T-cell (primary cell): ENCODE measurements around the gene ANGEL2. TPM values are rescaled to one million over a fixed set of nuclear protein-coding genes. Genes with fewer than 3 reads are reported as not detected.
"Not testable (repeated sequence)": the region's sequence is repeated elsewhere in the genome, so short reads cannot be mapped to it uniquely, and the experiment has no call there.

Experiments
- ATAC-seq, 4 experiments: fragments of 200-7000 bp in 3 of 4; fragments of 150-1000 bp in 1 of 4; cut with Tn5 transposase; replicated peaks in 1 of 4; 1 replicate in 3 of 4; 2 replicates in 1 of 4; pipeline ENCODE4 v1.10.0; 2021; ENCODE audit warnings: moderate library complexity in 3 of 4, mild to moderate bottlenecking in 2 of 4, moderate number of reproducible peaks in 1 of 4
- CTCF ChIA-PET, 2 donors: fragments of 300-600 bp; sonication (Branson Sonifier 250); formaldehyde crosslinking; loops; one replicate each; lab custom pipeline; 2022; ENCODE audit warnings: antibody characterized with exemption in 2 of 2; lab: Charles Lee
- POLR2A ChIA-PET, 2 donors: fragments of 300-600 bp; sonication (Branson Sonifier 250); formaldehyde crosslinking; loops; one replicate each; lab custom pipeline; 2022; ENCODE audit warnings: antibody characterized with exemption in 2 of 2; lab: Charles Lee
- DNase-seq, 35 experiments: peaks; one replicate each; pipeline versions ENCODE4 v3.0.0 to v3.0.0-alpha.2; 2013 to 2023
- H3K27ac ChIP-seq: one replicate; pipeline ENCODE4 v1.5.1; 2013; ENCODE audit warnings: low read length
- H3K27me3 ChIP-seq, 2 experiments: replicated peaks in 1 of 2; 1 replicate in 1 of 2; 2 replicates in 1 of 2; pipeline versions ENCODE4 v1.6.1 to v1.7.0; 2013; ENCODE audit warnings: low read length in 1 of 2, mixed read lengths in 1 of 2; ENCODE audit not compliant: control insufficient read depth in 2 of 2, insufficient read depth in 2 of 2; ENCODE audit errors: extremely low read depth in 1 of 2
- H3K36me3 ChIP-seq, 2 donors: 1 replicate in 1 of 2; 2 replicates in 1 of 2; pipeline versions ENCODE4 v1.6.1 to v1.7.0; 2013; ENCODE audit warnings: low read length in 1 of 2; ENCODE audit not compliant: control insufficient read depth in 2 of 2, insufficient read depth in 1 of 2; ENCODE audit errors: extremely low read depth in 1 of 2
- H3K4me1 ChIP-seq, 2 experiments: 1 replicate in 1 of 2; 2 replicates in 1 of 2; pipeline versions ENCODE4 v1.6.1 to v1.7.0; 2013; ENCODE audit warnings: low read length in 2 of 2, mixed read lengths in 1 of 2; ENCODE audit not compliant: insufficient read depth in 2 of 2, control insufficient read depth in 1 of 2; ENCODE audit errors: extremely low read depth in 1 of 2
- H3K4me3 ChIP-seq, 2 donors: 1 replicate in 1 of 2; 2 replicates in 1 of 2; pipeline versions ENCODE4 v1.5.1 to v1.7.0; 2013; ENCODE audit warnings: mild to moderate bottlenecking in 2 of 2, low read length in 1 of 2, moderate library complexity in 1 of 2; ENCODE audit not compliant: control insufficient read depth in 1 of 2; ENCODE audit errors: extremely low read depth in 1 of 2
- H3K9me3 ChIP-seq: 2 replicates; pipeline ENCODE4 v1.7.0; 2013
- H3K27ac Mint-ChIP-seq, 2 donors: one replicate each; pipeline ENCODE4 v1.8.0; 2020 to 2021; ENCODE audit warnings: mild to moderate bottlenecking in 2 of 2, mixed read lengths in 2 of 2
- H3K27me3 Mint-ChIP-seq, 2 donors: one replicate each; pipeline ENCODE4 v1.8.0; 2021 to 2022; ENCODE audit warnings: mixed read lengths in 2 of 2
- H3K36me3 Mint-ChIP-seq: one replicate; pipeline ENCODE4 v1.8.0; 2021; ENCODE audit warnings: mixed read lengths
- H3K4me1 Mint-ChIP-seq, 3 donors: one replicate each; pipeline ENCODE4 v1.8.0; 2020 to 2022; ENCODE audit warnings: mixed read lengths in 3 of 3, mild to moderate bottlenecking in 1 of 3
- H3K4me3 Mint-ChIP-seq, 3 donors: one replicate each; pipeline ENCODE4 v1.8.0; 2020 to 2022; ENCODE audit warnings: mild to moderate bottlenecking in 3 of 3, mixed read lengths in 3 of 3, moderate library complexity in 3 of 3
- H3K9me3 Mint-ChIP-seq, 3 donors: one replicate each; pipeline ENCODE4 v1.8.0; 2020 to 2022; ENCODE audit warnings: mixed read lengths in 3 of 3
- WGBS: methylation state at CpG from one replicate; pipeline ENCODE4 v1.1.5; 2013; ENCODE audit warnings: missing lambda C conversion rate; ENCODE audit not compliant: insufficient coverage; 5-methylcytosine and 5-hydroxymethylcytosine counted together
- total RNA-seq, 35 experiments: library from RNA in 6 of 35; stranded (reverse) in 6 of 35; fragments of 120-200 nt in 1 of 35; gene quantifications; one replicate each; pipeline versions ENCODE4 v1.2.1 to v1.2.4 and lab custom pipeline; 2013 to 2026

The ANGEL2 gene
- total RNA-seq, 5 donors from 2014 or later (not counting 1 experiment from before 2014, with no cell fraction given) = 58.2 to 73.8 (median 67.1) TPM

GRCh38 chr1:212967801-212968200 is 47.9 kb downstream of the ANGEL2 start:
- Mint-ChIP-seq H3K27ac (no peak overlapping the region), H3K27me3 (peaks cover 15 to 23% of the 10 kb centered on the region in 2 donors), H3K9me3 (no peaks in the 10 kb centered on the region), H3K36me3 (no peaks in the 10 kb centered on the region), H3K4me1 (no peaks in the 10 kb centered on the region), H3K4me3 (no peak overlapping the region)
- Histone ChIP-seq H3K36me3 (no peaks in the 10 kb centered on the region), H3K4me3 (no peak overlapping the region), H3K27ac (no peak overlapping the region), H3K9me3 (no peaks in the 10 kb centered on the region), H3K27me3 (peaks cover 0 to 21% of the 10 kb centered on the region in 2 experiments), H3K4me1 (no peaks in the 10 kb centered on the region)
- DNase-seq = no peak
- ChIA-PET POLR2A (no interaction called here), CTCF (interaction anchor here in 1 of 2 donors (0.6 kb wide), 1 partner anchor 16 kb away, joined by 3 read pairs; no protein-coding TSS in a partner anchor)
- no peak for ATAC-seq
- WGBS = 91% methylated on average over 7 of the region's 8 CpGs

- H3K4me3 Mint-ChIP-seq = no peak overlapping the region
- H3K36me3 ChIP-seq = no peaks in the 10 kb centered on the region
- H3K4me1 Mint-ChIP-seq = no peaks in the 10 kb centered on the region
- no peak overlapping the region for H3K27ac ChIP-seq
- H3K9me3 Mint-ChIP-seq = no peaks in the 10 kb centered on the region
- H3K4me1 ChIP-seq = no peaks in the 10 kb centered on the region
- H3K36me3 Mint-ChIP-seq = no peaks in the 10 kb centered on the region
- ATAC-seq = no peak
- peaks cover 0 to 30% of the 10 kb centered on the region in 2 experiments for H3K27me3 ChIP-seq
- ChIA-PET CTCF (no interaction called here), POLR2A (no interaction called here)
- no peak overlapping the region for H3K4me3 ChIP-seq
- DNase-seq = no peak
- H3K27ac Mint-ChIP-seq = no peak overlapping the region
- H3K27me3 Mint-ChIP-seq = peaks cover 15 to 29% of the 10 kb centered on the region in 2 donors
- no peaks in the 10 kb centered on the region for H3K9me3 ChIP-seq
- 89% methylated on average over 5 of the region's 5 CpGs for WGBS
These were observed 49.1 kb downstream of the ANGEL2 start for GRCh38 chr1:212966616-212967015.

GRCh38 chr1:212964993-212965392 is 50.7 kb downstream of the ANGEL2 start:
- H3K4me3 Mint-ChIP-seq, POLR2A ChIA-PET, ATAC-seq, H3K36me3 ChIP-seq, H3K4me1 Mint-ChIP-seq, H3K36me3 Mint-ChIP-seq, CTCF ChIA-PET, H3K4me1 ChIP-seq, H3K9me3 ChIP-seq, H3K27ac Mint-ChIP-seq, H3K27ac ChIP-seq, H3K9me3 Mint-ChIP-seq, H3K4me3 ChIP-seq, DNase-seq: not testable (repeated sequence)
- peaks cover 0 to 33% of the 10 kb centered on the region in 2 experiments for H3K27me3 ChIP-seq
- H3K27me3 Mint-ChIP-seq = peaks cover 15 to 26% of the 10 kb centered on the region in 2 donors
- no CpG with 5 or more reads among the region's 1 CpG for WGBS

GRCh38 chr1:212964102-212964501 is 51.6 kb downstream of the ANGEL2 start:
- no peaks in the 10 kb centered on the region for H3K36me3 Mint-ChIP-seq
- ChIA-PET POLR2A (no interaction called here), CTCF (no interaction called here)
- no peak overlapping the region for H3K27ac Mint-ChIP-seq
- Histone ChIP-seq H3K4me1 (no peaks in the 10 kb centered on the region), H3K27ac (no peak overlapping the region), H3K4me3 (no peak overlapping the region), H3K36me3 (no peaks in the 10 kb centered on the region), H3K27me3 (peaks cover 0 to 33% of the 10 kb centered on the region in 2 experiments), H3K9me3 (no peaks in the 10 kb centered on the region)
- no peaks in the 10 kb centered on the region for H3K9me3 Mint-ChIP-seq
- no peak for DNase-seq
- no peak overlapping the region for H3K4me3 Mint-ChIP-seq
- peaks cover 16 to 27% of the 10 kb centered on the region in 2 donors for H3K27me3 Mint-ChIP-seq
- no peak for ATAC-seq
- WGBS = 97% methylated on average over 6 of the region's 6 CpGs
- H3K4me1 Mint-ChIP-seq = no peaks in the 10 kb centered on the region

GRCh38 chr1:212962509-212962908 is 53.2 kb downstream of the ANGEL2 start:
- Mint-ChIP-seq H3K4me1 (no peaks in the 10 kb centered on the region), H3K4me3 (no peak overlapping the region), H3K27ac (no peak overlapping the region), H3K9me3 (no peaks in the 10 kb centered on the region), H3K27me3 (peaks cover 16 to 24% of the 10 kb centered on the region in 2 donors), H3K36me3 (no peaks in the 10 kb centered on the region)
- 100% methylated on average over 2 of the region's 5 CpGs for WGBS
- POLR2A ChIA-PET = no interaction called here
- no peaks in the 10 kb centered on the region for H3K36me3 ChIP-seq
- CTCF ChIA-PET = no interaction called here
- no peak overlapping the region for H3K27ac ChIP-seq
- H3K27me3 ChIP-seq = peaks cover 0 to 42% of the 10 kb centered on the region in 2 experiments
- H3K4me3 ChIP-seq = no peak overlapping the region
- H3K9me3 ChIP-seq = no peaks in the 10 kb centered on the region
- ATAC-seq (no peak), DNase-seq (no peak)
- no peaks in the 10 kb centered on the region for H3K4me1 ChIP-seq

GRCh38 chr1:212960932-212961331 is 54.7 kb downstream of the ANGEL2 start:
- 93% methylated on average over 3 of the region's 6 CpGs for WGBS
- H3K27ac ChIP-seq = no peak overlapping the region
- H3K4me1 ChIP-seq = no peaks in the 10 kb centered on the region
- H3K36me3 ChIP-seq = no peaks in the 10 kb centered on the region
- H3K4me3 ChIP-seq = no peak overlapping the region
- POLR2A ChIA-PET = no interaction called here
- ATAC-seq = no peak
- no peak for DNase-seq
- Mint-ChIP-seq H3K4me1 (no peaks in the 10 kb centered on the region), H3K27ac (no peak overlapping the region), H3K27me3 (peaks cover 13 to 26% of the 10 kb centered on the region in 2 donors), H3K9me3 (no peaks in the 10 kb centered on the region), H3K36me3 (no peaks in the 10 kb centered on the region), H3K4me3 (no peak overlapping the region)
- CTCF ChIA-PET = no interaction called here
- peaks cover 0 to 44% of the 10 kb centered on the region in 2 experiments for H3K27me3 ChIP-seq
- H3K9me3 ChIP-seq = no peaks in the 10 kb centered on the region
